Right forelimb (tissue), 1 donor: ENCODE results near the gene CFAP65.
A peak's percentile ranks its signal among the peaks of the same experiment; 100 is the strongest.

Source experiments
- DNase-seq: peaks from one replicate; pipeline ENCODE4 v3.0.0-alpha.2; 2018

Gene CFAP65

DNA sequence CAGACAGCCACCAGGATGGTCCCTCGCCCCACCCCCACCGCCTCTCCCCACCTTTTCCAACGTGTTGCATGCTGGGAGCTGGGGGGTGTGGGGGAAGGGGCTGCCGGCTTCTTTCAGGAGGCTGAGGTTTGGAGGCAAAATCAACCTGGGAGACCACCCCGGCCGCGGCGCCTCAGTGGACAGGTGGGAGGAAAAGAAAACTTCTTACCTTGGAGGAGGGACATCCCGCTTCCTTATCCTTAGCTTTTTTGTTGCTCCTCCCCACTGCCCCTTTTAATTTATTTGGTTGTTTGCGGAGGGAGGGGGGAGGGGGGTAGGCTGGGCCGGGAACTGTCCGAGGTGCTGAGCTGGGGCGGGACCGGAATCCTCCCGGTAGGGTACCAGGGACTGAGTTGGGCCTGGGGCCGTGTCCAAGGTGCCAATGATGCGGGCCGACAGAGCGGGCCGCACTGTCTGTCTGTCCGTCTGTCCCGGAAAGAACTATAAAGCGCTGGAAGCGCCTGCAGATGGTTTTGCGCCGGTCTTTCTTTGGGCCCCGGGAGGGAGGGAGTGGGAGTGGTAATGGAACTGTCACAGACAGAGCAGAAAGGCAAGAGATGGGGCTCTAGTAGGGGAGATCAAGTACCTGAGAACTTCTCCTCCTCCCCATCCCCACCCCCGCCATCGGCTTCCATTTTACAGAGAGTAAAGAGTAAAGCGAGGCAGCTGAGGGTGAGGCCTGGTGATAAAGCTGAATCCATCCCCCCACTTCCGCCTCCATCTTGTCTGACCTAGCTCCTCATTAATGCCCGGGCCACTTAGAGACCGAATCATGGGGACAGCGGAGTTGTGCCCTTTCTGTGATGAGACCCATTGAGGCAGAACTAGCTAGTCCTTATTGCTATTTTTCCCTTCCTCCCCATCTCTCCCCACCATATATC, 79.4 kb downstream of the CFAP65 start:
- DNase-seq = no peak

DNA sequence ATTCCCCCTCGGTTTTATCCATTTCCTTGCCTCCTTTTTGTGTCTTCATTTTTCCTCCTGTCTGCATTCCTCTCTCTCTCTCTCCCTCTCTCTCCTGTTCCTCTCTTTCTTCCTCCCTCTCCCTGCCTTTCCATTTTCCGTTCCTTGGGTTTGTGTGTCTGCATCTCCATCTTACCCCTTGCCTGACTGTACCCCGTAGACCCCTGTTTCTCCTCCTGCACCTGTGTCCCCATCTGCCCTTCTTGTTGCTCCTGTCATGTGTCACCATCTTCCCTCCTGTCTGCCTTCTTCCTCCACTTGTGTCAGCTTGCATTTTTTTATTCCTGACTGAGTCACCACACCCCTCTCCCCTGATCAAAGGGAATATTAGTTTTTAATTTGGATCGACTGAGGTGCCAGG, 80.1 kb downstream of the CFAP65 start:
- no peak for DNase-seq

DNA sequence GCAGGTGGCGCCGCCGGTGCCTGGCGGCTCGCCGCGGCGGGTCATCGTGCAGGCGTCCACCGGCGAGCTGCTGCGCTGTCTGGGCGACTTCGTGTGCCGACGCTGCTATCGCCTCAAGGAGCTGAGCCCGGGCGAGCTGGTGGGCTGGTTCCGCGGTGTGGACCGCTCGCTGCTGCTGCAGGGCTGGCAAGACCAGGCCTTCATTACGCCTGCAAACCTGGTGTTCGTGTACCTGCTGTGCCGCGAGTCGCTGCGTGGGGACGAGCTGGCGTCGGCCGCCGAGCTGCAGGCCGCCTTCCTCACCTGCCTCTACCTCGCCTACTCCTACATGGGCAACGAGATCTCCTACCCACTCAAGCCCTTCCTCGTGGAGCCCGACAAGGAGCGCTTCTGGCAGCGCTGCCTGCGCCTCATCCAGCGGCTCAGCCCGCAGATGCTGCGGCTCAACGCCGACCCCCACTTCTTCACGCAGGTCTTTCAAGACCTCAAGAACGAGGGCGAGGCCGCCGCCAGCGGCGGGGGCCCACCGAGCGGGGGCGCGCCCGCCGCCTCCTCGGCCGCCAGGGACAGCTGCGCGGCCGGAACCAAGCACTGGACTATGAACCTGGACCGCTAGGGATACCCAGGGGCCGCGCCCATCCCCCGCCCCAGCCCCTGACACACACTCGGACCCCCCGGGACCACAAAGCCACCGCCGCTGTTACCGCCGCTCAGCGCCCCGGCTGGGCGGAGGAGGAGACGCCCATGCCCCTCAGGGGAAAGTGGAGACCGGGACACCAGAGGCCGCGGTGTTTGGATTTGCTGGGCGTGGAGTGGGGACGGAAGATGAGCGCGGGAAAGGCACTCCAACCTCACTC, 80.8 kb downstream of the CFAP65 start:
- DNase-seq = no peak

DNA sequence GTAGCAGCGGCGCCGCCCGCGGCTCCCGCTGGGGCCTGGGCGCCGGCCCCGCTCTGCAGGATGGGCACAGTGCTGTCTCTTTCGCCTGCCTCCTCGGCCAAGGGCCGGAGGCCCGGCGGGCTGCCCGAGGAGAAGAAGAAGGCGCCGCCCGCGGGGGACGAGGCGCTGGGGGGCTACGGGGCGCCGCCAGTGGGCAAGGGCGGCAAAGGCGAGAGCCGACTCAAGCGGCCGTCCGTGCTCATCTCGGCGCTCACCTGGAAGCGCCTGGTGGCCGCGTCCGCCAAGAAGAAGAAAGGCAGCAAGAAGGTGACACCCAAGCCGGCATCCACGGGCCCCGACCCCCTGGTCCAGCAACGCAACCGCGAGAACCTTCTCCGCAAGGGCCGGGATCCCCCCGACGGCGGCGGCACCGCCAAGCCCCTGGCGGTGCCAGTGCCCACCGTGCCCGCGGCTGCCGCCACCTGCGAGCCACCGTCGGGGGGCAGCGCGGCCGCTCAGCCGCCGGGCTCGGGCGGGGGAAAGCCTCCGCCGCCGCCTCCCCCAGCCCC, 81.5 kb downstream of the CFAP65 start:
- DNase-seq = no peak

DNA sequence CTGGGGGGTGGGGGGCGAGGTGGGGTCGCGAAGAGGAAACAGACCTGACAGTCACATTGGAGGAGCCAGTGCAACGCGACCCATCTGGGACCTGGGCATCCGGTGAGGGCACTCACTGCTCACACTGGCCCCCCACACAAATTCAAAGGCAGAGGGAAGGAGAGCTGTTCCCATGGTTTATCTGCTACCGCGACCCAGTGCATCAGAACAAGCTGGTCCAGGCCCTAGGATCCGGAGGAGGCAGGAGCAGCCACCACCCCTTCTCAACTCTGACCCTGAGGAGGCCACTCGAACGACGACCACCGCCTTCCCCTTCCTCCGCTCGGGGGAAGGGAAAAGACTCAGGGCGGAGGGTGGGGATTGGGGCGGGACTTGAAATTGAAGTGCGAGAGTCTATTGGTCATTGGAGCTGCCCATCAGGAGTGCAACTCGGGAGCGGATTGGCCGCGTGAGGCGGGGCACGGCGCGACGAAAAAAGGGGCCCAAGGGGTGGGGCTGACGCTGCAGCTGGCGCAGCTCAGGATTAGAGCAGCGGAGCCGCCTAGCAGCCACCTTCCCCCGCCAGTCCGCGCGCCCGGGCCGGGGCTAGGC, 82.1 kb downstream of the CFAP65 start, which contains the start of gene CDK5R2:
Gene CDK5R2 (plus strand): TSS at position 526 of the 591 bp plus-strand sequence. CDS start 155 bp downstream, outside the sequence.
- DNase-seq = peak; percentile 85

DNA sequence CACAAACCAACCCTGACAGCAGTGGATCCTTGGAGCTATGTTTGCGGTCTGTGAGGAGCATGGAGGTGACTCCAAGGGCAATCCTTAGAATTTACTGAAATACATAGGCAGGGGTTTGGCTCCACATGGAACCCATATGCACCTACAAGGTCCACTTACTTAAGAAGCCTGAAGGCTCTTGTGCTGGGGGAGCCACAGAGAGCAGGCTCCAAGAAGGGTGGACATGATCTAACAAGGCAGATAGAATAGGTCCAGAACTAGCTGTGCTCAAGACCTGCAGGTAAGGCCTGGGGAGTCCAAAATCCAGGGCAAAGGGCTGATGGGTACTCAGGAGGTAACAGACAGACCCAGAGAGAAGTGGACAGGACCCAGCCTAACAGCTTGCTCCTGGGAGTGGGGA, 83.0 kb downstream of the CFAP65 start:
- DNase-seq = no peak

DNA sequence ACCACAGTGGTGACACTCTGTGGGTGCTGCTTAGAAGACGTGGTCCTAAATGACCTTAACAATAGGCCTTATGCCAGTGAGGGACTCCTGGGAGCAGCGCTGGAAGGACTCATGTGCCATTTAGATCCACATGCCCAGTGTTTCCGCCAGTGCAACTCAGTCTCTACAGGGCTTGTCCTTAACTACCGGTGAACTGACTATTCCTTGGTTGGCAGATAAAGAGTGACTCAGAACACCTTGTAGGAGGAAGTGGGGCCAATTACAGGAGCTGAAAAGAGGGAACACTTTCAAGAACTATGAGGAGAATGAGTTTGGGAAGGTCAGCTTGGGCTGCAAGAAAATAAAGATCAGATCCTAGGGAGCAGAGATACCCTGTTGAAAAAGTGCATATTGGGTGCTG, 83.6 kb downstream of the CFAP65 start:
- DNase-seq = no peak

DNA sequence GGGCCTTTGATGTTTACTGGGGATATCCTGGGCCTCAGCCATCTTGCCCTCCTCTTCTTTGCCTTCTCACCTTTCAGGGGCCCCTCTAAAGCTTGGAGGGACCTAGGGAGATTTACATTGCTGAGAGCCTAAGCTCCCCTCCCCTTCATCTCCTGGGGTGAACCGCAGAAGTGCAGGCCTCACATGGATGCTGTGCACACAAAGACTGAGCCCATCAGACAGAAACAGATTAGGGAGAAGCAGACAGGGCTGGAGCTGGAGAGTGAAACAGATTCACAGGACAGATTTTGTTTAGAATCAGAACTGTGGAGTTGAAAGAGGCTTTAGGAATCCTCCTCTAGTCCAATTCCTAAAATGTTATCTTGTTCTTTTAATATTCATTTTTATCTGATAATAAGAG, 85.3 kb downstream of the CFAP65 start:
- no peak for DNase-seq

DNA sequence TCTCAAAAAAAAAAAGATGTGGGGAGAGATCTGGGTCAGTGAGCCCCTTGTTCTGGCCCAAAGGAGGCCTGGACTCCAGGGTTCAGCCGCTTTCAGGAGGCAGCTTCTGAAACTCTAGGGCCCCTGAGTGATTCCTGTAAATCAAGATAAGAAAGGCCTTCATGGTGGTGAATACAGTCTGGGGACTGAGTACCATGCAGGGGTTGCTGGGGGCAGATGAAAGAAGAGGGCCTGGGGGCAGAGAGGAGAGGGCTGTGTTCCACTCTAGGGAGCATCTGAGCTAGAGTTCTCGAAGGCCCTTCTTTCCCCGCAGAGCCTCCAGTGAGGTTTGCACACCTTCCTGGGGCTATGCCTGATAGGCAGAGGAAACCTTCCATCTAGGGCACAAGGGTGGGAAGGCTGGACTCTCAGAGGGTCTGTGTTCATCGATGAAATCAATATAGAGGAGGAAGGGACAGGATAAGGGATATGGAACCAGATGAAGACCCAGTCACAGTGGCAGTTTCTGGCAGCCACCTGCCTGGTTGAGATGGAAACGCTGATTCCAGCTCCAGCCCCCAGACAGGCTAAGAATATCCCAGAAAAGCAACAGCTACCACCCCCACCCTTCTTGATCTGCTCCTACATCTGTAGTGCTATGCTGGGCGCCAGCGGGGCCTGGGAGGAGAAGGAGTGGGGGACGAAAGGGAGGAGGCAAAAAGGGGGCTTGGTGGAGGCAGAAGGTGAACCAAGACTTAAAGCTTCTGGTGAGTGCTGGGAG, 86.6 kb downstream of the CFAP65 start:
- no peak for DNase-seq

DNA sequence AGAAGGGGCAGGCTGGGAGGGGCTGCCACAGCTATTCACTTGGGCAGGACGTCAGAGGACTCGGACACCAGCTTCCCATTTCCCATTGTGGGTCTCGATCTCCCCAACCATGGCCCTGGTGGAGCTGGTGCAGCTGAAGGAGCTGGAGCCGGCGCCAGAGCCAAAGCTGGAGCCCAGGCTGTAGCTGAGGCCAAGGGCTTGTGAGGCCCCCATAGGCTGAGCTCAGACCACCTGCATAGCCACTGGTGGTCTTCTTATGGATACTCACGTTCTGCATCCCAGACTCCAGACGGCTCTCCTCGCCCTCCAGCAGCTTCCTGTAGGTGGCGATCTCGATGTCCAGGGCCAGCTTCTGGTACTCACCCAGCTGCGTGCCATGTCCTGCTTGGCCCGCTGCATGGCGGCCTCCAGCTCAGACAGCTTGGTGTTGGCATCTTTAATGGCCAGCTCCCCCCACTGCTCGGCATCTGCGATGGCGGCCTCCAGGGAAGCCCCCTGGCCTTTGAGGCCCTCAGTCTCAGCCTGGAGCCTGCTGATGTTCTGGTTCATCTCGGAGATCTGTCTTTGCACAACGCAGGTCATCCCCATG, 87.9 kb downstream of the CFAP65 start:
- no peak for DNase-seq
